Measurements from ENCODE around the gene FIS1.

DNA sequence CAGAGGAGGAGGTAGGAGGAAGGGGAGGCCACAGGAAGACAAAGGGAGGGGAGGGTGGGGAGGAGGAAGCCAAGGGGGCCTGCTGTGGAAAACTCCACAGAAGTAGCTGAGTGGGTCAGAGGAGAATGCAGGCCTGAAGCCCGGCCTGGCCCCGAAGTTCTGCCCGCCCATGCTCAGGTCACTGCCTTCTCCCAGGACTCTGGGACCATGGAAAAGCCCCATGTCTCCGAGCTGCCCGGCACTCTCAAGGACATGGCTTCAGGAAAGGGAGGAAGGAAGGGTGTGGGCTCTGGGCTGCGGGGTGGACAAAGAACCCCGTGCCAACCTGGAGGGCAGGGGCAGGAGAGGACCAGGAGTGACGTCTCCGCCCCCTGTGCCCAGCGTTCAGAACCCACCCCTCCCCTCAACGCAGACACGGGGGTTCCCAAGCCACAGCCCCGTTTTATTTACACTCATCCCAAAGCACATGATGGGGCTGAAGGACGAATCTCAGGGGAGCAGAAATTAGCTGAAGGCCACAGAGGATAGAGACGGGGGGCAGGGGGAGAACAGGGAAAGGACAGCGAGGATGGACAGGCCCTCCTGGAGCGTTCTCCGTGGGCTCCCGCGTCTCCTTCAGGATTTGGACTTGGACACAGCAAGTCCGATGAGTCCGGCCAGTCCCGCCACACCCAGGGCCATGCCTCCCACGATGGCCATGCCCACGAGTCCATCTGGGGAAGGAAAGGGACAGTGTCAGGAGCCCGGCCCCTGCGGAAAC lies 5.5 kb downstream of the FIS1 start:
- TF ChIP-seq, protein P1, sequence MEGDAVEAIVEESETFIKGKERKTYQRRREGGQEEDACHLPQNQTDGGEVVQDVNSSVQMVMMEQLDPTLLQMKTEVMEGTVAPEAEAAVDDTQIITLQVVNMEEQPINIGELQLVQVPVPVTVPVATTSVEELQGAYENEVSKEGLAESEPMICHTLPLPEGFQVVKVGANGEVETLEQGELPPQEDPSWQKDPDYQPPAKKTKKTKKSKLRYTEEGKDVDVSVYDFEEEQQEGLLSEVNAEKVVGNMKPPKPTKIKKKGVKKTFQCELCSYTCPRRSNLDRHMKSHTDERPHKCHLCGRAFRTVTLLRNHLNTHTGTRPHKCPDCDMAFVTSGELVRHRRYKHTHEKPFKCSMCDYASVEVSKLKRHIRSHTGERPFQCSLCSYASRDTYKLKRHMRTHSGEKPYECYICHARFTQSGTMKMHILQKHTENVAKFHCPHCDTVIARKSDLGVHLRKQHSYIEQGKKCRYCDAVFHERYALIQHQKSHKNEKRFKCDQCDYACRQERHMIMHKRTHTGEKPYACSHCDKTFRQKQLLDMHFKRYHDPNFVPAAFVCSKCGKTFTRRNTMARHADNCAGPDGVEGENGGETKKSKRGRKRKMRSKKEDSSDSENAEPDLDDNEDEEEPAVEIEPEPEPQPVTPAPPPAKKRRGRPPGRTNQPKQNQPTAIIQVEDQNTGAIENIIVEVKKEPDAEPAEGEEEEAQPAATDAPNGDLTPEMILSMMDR (IDR thresholded peaks at IDR 0.05 in 2 of 3, conservative IDR thresholded peaks at IDR 0.05 in 1 of 3; ENCODE audit: borderline replicate concordance in 1 of 3, insufficient read depth in 1 of 3, low read depth in 2 of 3, low read length in 2 of 3), result no peak
- TF ChIP-seq RAD21 (IDR thresholded peaks at IDR 0.05; ENCODE audit: low read depth) (no peak), ZFX (IDR thresholded peaks at IDR 0.05) (no peak), SIN3A (IDR thresholded peaks at IDR 0.05; ENCODE audit: low read depth) (no peak), EZH2 (IDR thresholded peaks at IDR 0.05) (no peak), POLR2A (IDR thresholded peaks at IDR 0.05; ENCODE audit: borderline replicate concordance, extremely low read depth, insufficient read depth, insufficient read length) (no peak)
- TF ChIP-seq, protein P2, sequence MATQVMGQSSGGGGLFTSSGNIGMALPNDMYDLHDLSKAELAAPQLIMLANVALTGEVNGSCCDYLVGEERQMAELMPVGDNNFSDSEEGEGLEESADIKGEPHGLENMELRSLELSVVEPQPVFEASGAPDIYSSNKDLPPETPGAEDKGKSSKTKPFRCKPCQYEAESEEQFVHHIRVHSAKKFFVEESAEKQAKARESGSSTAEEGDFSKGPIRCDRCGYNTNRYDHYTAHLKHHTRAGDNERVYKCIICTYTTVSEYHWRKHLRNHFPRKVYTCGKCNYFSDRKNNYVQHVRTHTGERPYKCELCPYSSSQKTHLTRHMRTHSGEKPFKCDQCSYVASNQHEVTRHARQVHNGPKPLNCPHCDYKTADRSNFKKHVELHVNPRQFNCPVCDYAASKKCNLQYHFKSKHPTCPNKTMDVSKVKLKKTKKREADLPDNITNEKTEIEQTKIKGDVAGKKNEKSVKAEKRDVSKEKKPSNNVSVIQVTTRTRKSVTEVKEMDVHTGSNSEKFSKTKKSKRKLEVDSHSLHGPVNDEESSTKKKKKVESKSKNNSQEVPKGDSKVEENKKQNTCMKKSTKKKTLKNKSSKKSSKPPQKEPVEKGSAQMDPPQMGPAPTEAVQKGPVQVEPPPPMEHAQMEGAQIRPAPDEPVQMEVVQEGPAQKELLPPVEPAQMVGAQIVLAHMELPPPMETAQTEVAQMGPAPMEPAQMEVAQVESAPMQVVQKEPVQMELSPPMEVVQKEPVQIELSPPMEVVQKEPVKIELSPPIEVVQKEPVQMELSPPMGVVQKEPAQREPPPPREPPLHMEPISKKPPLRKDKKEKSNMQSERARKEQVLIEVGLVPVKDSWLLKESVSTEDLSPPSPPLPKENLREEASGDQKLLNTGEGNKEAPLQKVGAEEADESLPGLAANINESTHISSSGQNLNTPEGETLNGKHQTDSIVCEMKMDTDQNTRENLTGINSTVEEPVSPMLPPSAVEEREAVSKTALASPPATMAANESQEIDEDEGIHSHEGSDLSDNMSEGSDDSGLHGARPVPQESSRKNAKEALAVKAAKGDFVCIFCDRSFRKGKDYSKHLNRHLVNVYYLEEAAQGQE (IDR thresholded peaks at IDR 0.05; ENCODE audit: low read depth), result no peak
